Stimulated activated CD8-positive, alpha-beta memory T cell treated with anti-CD3 and anti-CD28 coated beads, Interleukin-2, amount 100 ng/mL, for 48 hours (primary cell): Measurements from ENCODE around the gene DEFB131A.
A peak's percentile ranks its signal among the peaks of the same experiment; 100 is the strongest.
"Not testable (repeated sequence)": the region's sequence is repeated elsewhere in the genome, so short reads cannot be mapped to it uniquely, and the experiment has no call there.

ENCODE experiments used
- DNase-seq, 2 donors: peaks; one replicate each; pipeline ENCODE4 v3.0.0-alpha.2; 2020; ENCODE audit warnings: low read depth in 2 of 2

Gene DEFB131A

DNA sequence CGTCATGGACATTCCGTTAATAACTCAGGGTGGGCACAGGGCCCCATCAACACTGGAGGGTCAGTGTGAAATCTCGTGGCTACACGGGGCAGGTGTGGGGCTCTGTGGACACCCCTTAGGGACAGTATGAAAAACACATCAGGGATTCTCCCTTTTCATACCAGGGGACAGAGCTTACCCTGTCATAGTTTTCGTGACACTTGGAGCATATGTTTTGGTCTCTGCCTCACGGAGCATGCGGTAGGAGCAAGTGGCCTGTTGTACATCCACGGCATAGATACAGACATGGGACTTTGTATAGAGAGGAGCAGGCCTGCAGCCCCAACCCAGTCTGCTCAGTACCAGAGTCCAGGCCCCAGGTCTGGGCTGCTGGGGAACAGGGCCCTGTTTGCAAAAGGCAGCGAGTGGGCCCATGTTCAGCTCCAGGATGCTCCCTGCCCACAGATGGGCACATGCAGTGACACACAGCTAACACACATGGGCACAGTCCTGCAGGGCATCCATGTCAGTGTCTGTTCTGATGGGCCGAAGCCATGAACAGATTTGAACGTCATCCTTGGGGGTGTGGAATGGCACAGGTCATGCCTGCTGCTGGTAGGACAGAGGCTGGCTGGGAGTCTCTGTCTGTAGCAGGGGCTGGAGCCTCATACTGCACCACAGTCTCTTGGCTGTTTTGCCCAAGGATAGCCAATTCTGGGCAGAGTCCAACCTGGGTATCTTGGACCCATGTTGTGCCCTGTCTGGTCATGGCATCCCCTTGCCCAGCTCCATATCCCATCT lies 50.2 kb downstream of the DEFB131A start:
- DNase-seq: not testable (repeated sequence)

DNA sequence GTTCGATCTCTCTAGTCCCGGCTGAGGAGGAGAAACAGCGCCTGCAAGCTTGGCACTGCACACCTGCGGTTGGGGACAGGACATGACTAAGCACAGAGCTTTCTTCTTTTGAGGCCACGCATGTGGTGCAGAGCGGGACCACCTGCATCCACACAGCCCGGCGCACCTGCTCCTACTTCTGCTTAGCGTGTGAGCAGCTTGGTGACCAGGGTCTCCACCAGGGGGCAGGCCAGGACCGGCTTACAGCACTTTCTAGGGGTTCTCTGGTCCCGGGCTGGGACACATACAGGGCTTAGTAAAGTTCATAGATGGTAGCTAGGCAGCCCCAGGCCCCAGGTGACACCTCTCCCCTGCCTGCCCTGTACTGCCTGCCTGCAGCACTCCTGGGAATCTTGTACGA lies 51.2 kb downstream of the DEFB131A start:
- DNase-seq: peak; percentile 66 to 68

DNA sequence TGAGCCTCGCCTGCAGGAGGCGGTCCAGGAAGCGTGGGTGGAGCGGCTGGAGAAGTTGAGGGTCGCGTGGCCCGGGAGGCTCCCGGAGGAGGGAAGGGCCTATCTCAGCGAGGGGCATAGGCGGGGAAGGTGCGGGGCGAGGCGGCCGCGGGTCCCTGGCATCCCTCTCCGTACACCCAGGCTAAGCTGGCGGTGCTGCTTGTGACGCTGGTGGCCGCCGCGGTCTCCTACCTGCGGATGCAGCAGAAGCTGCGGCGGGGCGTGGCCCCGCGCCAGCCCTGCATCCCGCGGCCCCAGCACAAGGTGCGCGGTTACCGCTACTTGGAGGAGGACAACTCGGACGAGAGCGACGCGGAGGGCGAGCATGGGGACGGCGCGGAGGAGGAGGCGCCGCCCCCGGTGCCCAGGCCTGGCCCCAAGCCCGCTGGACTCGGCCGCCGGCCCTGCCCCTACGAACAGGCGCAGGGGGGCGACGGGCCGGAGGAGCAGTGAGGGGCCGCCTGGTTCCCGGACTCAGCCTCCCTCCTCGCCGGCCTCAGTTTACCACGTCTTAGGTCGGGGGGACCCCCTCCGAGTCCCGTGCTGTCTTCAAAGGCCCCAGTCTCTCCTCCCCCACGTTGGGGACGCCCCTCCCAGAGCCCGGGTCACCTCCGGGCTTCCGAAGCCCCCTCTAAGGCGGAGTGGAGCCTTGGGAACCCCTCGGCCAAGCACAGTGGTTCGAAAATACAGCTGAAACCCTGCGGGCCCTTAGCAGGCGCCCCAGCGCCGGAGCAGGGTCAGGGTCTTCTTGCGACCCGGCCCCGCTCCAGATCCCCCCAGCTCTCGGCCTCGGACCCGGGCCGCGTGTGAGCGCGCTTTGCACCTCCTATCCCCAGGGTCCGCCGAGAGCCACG lies 53.6 kb downstream of the DEFB131A start:
- DNase-seq: not testable (repeated sequence)

DNA sequence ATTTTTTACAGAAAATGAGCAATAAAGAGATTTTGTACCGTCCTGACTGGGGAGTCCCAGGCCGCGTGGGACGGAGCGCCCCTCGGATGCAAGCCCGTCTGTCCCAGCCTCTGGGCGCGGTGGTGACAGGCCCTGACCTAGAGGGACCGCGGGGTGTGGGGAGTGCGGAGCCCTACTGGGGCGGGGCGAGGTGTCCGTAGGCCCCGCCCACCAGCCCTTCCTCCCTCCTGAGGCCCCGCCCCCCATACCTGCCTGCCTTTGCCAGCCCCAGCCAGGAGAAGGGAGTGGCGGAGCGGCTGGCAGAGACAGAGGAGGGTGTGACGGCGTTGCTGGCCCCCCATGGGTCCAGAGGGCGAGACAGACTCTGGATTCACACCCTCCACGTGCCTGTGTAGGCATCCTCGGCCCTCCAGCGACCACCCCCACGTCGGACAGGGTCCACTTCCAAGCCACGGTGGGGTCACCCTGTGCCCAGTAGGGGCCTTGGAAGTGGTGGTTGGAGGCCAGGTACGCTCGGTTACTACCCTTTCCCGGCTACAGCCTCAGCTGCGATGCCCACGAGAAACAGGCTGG lies 54.3 kb downstream of the DEFB131A start:
- not testable (repeated sequence) for DNase-seq

DNA sequence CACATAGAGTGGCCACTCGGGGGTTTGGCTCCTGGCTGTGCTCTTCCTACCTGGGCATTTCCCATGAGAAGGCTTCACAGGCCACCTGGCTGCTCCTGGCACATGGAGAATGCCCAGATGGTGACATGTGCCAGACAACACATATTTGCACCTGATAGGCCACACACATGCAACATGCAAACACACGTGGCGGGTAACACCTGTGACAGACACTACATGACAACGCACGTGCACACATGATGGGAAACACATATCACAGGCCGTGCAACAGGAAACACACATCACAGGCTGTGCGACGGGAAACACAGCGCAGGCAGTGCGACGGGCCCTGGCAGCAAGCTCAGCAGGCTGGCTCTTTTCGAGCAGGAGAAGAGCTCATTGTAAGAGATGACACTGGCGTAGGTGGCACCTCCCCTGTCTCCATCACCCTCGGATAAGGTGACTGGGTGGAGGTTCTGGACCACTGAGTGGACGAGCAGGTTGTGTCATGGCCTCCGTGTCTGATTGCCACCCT lies 55.8 kb downstream of the DEFB131A start:
- not testable (repeated sequence) for DNase-seq
